Glomerular visceral epithelial cell (primary cell): ENCODE measurements around the gene SPOCK1.

ENCODE experiments used
- DNase-seq: peaks from one replicate; pipeline ENCODE4 v3.0.0-alpha.2; 2016; ENCODE audit errors: extremely low spot score

The SPOCK1 gene

GRCh38 chr5:137329586-137330296 lies 169.4 kb downstream of the SPOCK1 start:
- DNase-seq: no peak

GRCh38 chr5:137328991-137329390 lies 170.1 kb downstream of the SPOCK1 start:
- DNase-seq: no peak

GRCh38 chr5:137328463-137328862 lies 170.7 kb downstream of the SPOCK1 start:
- DNase-seq: no peak

GRCh38 chr5:137325721-137326120 lies 173.4 kb downstream of the SPOCK1 start:
- DNase-seq: no peak

- DNase-seq: peak; percentile 75
Observed at GRCh38 chr5:137320056-137321045, 178.8 kb downstream of the SPOCK1 start.

GRCh38 chr5:137318027-137318426 lies 181.1 kb downstream of the SPOCK1 start:
- no peak for DNase-seq

- DNase-seq: no peak
Observed at GRCh38 chr5:137316346-137316736, 182.8 kb downstream of the SPOCK1 start.

GRCh38 chr5:137315534-137316345 lies 183.4 kb downstream of the SPOCK1 start:
- DNase-seq: no peak

- DNase-seq: no peak
Observed at GRCh38 chr5:137315109-137315508, 184.0 kb downstream of the SPOCK1 start.

GRCh38 chr5:137313526-137314175 lies 185.5 kb downstream of the SPOCK1 start:
- no peak for DNase-seq

- DNase-seq: no peak
Observed at GRCh38 chr5:137312011-137312410, 187.1 kb downstream of the SPOCK1 start.

GRCh38 chr5:137310051-137310730 lies 188.9 kb downstream of the SPOCK1 start:
- DNase-seq: peak; percentile 82

- DNase-seq: no peak
Observed at GRCh38 chr5:137309290-137309689, 189.8 kb downstream of the SPOCK1 start.

- no peak for DNase-seq
Observed at GRCh38 chr5:137308311-137308710, 190.8 kb downstream of the SPOCK1 start.

GRCh38 chr5:137306903-137307302 lies 192.2 kb downstream of the SPOCK1 start:
- no peak for DNase-seq

- no peak for DNase-seq
Observed at GRCh38 chr5:137305971-137306602, 193.0 kb downstream of the SPOCK1 start.

GRCh38 chr5:137304226-137304874 lies 194.8 kb downstream of the SPOCK1 start:
- DNase-seq: no peak

GRCh38 chr5:137303509-137303908 lies 195.6 kb downstream of the SPOCK1 start:
- no peak for DNase-seq

- DNase-seq: peak; percentile 36
Observed at GRCh38 chr5:137300411-137301240, 198.5 kb downstream of the SPOCK1 start.
